ENCODE measurements around the gene EXOSC7.

- no peak for TF ChIP-seq EZH2phosphoT487 (IDR thresholded peaks at IDR 0.05; ENCODE audit: insufficient read depth, low read depth)
- no peak for TF ChIP-seq EZH2 (IDR thresholded peaks at IDR 0.05; ENCODE audit: insufficient read depth, poor library complexity, severe bottlenecking)
Measured at GRCh38 chr3:45027441-45027840, 51.4 kb downstream of the EXOSC7 start.

Measured in GM23248 (cell line).